Adrenal gland (tissue), 5 donors: ENCODE data around the gene PCDHA2.
"Not testable (repeated sequence)": the region's sequence is repeated elsewhere in the genome, so short reads cannot be mapped to it uniquely, and the experiment has no call there.

Experiments
- POLR2A ChIP-seq, 2 donors: fragments of 450-650 bp; IDR thresholded peaks; one replicate each; pipeline ENCODE4 v1.6.1; 2017; ENCODE audit warnings: antibody characterized with exemption in 2 of 2, mild to moderate bottlenecking in 2 of 2, moderate library complexity in 1 of 2
- TF ChIP-seq, protein P1 (sequence below), 6 experiments: fragments of 450-650 bp in 4 of 6; fragments of 200-600 bp in 2 of 6; sonication (generic) in 1 of 6; IDR thresholded peaks; 1 replicate in 5 of 6; 2 replicates in 1 of 6; pipeline versions ENCODE4 v1.5.1 to v1.8.0; 2016 to 2021; ENCODE audit warnings: antibody characterized with exemption in 6 of 6, mild to moderate bottlenecking in 2 of 6, moderate library complexity in 1 of 6
- donor health status: DM: no; HTN: no; CAD: no.

DNA sequence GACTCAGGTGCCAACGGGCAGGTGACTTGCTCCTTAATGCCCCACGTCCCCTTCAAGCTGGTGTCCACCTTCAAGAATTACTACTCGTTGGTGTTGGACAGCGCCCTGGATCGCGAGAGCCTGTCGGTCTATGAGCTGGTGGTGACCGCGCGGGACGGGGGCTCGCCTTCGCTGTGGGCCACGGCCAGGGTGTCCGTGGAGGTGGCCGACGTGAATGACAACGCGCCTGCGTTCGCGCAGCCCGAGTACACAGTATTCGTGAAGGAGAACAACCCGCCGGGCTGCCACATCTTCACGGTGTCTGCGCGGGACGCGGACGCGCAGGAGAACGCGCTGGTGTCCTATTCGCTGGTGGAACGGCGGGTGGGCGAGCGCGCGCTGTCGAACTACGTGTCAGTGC lies 7.2 kb upstream of the PCDHA2 start:
- TF ChIP-seq, protein P1, sequence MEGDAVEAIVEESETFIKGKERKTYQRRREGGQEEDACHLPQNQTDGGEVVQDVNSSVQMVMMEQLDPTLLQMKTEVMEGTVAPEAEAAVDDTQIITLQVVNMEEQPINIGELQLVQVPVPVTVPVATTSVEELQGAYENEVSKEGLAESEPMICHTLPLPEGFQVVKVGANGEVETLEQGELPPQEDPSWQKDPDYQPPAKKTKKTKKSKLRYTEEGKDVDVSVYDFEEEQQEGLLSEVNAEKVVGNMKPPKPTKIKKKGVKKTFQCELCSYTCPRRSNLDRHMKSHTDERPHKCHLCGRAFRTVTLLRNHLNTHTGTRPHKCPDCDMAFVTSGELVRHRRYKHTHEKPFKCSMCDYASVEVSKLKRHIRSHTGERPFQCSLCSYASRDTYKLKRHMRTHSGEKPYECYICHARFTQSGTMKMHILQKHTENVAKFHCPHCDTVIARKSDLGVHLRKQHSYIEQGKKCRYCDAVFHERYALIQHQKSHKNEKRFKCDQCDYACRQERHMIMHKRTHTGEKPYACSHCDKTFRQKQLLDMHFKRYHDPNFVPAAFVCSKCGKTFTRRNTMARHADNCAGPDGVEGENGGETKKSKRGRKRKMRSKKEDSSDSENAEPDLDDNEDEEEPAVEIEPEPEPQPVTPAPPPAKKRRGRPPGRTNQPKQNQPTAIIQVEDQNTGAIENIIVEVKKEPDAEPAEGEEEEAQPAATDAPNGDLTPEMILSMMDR (IDR thresholded peaks at IDR 0.05): not testable (repeated sequence)
- not testable (repeated sequence) for TF ChIP-seq POLR2A (IDR thresholded peaks at IDR 0.05)
